ENCODE measurements around the gene MNAT1. TPM values are rescaled to one million over a fixed set of nuclear protein-coding genes. Genes with fewer than 3 reads are reported as not detected.
A peak's percentile ranks its signal among the peaks of the same experiment; 100 is the strongest.
"Not testable (repeated sequence)": the region's sequence is repeated elsewhere in the genome, so short reads cannot be mapped to it uniquely, and the experiment has no call there.

Gene MNAT1
- total and polyA plus RNA-seq, 9 of the 15 experiments (the other 6 are each of a cell fraction or from before 2014, with no cell fraction given) = 37.8 to 83.3 (median 60.4) TPM

DNA sequence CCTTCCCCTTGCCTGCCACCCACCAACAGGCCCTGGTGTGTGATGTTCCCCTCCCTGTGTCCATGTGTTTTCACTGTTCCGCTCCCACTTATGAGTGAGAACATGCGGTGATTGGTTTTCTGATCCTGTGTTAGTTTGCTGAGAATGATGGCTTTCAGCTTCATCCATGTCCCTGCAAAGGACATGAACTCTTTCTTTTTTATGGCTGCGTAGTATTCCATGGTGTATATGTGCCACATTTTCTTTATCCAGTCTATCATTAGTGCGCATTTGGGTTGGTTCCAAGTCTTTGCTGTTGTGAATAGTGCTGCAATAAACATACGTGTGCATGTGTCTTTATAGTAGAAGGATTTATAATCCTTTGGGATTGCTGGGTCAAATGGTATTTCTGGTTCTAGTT lies 117.1 kb downstream of the MNAT1 start:
- FAIRE-seq; H3K79me2 ChIP-seq (ENCODE audit: control insufficient read depth, insufficient read depth, low read length); ATAC-seq; BruUV-seq (replicated peaks); DNase-seq (ENCODE audit: extremely low read depth in 1 of 4, low spot score in 3 of 4); H3K36me3 ChIP-seq (ENCODE audit: control insufficient read depth, insufficient read depth, low read length); H3K27me3 ChIP-seq (ENCODE audit: control insufficient read depth in 2 of 2, insufficient read depth in 2 of 2, low read length in 2 of 2); H3K9me3 ChIP-seq (replicated peaks; ENCODE audit: control insufficient read depth, insufficient read depth, low read depth, low read length); H4K20me1 ChIP-seq (replicated peaks; ENCODE audit: control insufficient read depth, insufficient read depth, low read length); H3K4me1 ChIP-seq (replicated peaks in 1 of 2; ENCODE audit: control insufficient read depth in 2 of 2, insufficient read depth in 2 of 2, low read length in 2 of 2); H3K4me2 ChIP-seq (ENCODE audit: insufficient read depth, low read length); H3K4me3 ChIP-seq; in situ Hi-C loops (cut with MboI); H2AFZ ChIP-seq (ENCODE audit: low read depth, low read length); POLR2A ChIA-PET; H3K9ac ChIP-seq (ENCODE audit: insufficient read depth in 1 of 2, low read depth in 2 of 2, low read length in 2 of 2); H3K9me1 ChIP-seq (ENCODE audit: control insufficient read depth, insufficient read depth, low read length); intact Hi-C loops (cut with micrococcal nuclease); H3K27ac ChIP-seq (ENCODE audit: extremely low read depth, low read depth, low read length); CTCF ChIA-PET (ENCODE audit: low intra/inter-chr PET ratio): not testable (repeated sequence)
- peak; percentile 60 for TF ChIP-seq ZNF146 (CRISPR knock-in tag; IDR thresholded peaks at IDR 0.05; ENCODE audit: unreplicated experiment)
- 84% methylated on average over 5 of the region's 5 CpGs for WGBS (ENCODE audit: insufficient coverage, low coverage, missing lambda C conversion rate)

GRCh38 chr14:60856111-60856510 lies 121.5 kb downstream of the MNAT1 start:
- intact Hi-C loops (cut with micrococcal nuclease) = no loop called here
- POLR2A ChIA-PET = no interaction called here
- in situ Hi-C loops (cut with MboI) = no loop called here
- Histone ChIP-seq H3K9me1 (ENCODE audit: control insufficient read depth, insufficient read depth, low read length) (no peaks in the 10 kb centered on the region), H3K4me2 (ENCODE audit: insufficient read depth, low read length) (no peak overlapping the region), H3K9ac (ENCODE audit: insufficient read depth in 1 of 2, low read depth in 2 of 2, low read length in 2 of 2) (no peak overlapping the region), H4K20me1 (replicated peaks; ENCODE audit: control insufficient read depth, insufficient read depth, low read length) (no peaks in the 10 kb centered on the region), H3K27ac (ENCODE audit: extremely low read depth, low read depth, low read length) (no peak overlapping the region), H3K4me1 (replicated peaks in 1 of 2; ENCODE audit: control insufficient read depth in 2 of 2, insufficient read depth in 2 of 2, low read length in 2 of 2) (no peaks in the 10 kb centered on the region), H3K4me3 (no peak overlapping the region), H3K79me2 (ENCODE audit: control insufficient read depth, insufficient read depth, low read length) (no peaks in the 10 kb centered on the region), H3K9me3 (replicated peaks; ENCODE audit: control insufficient read depth, insufficient read depth, low read depth, low read length) (no peaks in the 10 kb centered on the region), H3K36me3 (ENCODE audit: control insufficient read depth, insufficient read depth, low read length) (no peaks in the 10 kb centered on the region), H2AFZ (ENCODE audit: low read depth, low read length) (no peak overlapping the region), H3K27me3 (ENCODE audit: control insufficient read depth in 2 of 2, insufficient read depth in 2 of 2, low read length in 2 of 2) (no peaks in the 10 kb centered on the region)
- TF ChIP-seq PYGO2 (tag; IDR thresholded peaks at IDR 0.05) (no peak), CBX3 (IDR thresholded peaks at IDR 0.05; ENCODE audit: borderline replicate concordance in 1 of 2, low read length in 2 of 2) (no peak), U2AF2 (optimal IDR thresholded peaks at IDR 0.05; ENCODE audit: low read depth, low read length) (no peak), FOXJ3 (CRISPR knock-in tag; IDR thresholded peaks at IDR 0.05) (no peak), HNRNPH1 (optimal IDR thresholded peaks at IDR 0.05; ENCODE audit: low read depth, low read length) (no peak), SMARCE1 (IDR thresholded peaks at IDR 0.05) (no peak), RBFOX2 (IDR thresholded peaks at IDR 0.05; ENCODE audit: low read depth, low read length) (no peak), KLF1 (tag; IDR thresholded peaks at IDR 0.05) (no peak), PRMT5 (CRISPR knock-in tag; IDR thresholded peaks at IDR 0.05) (no peak), SIN3A (IDR thresholded peaks at IDR 0.05; ENCODE audit: borderline replicate concordance in 2 of 2, control insufficient read depth in 1 of 2, low read depth in 2 of 2, low read length in 2 of 2) (no peak), ATF7 (IDR thresholded peaks at IDR 0.05) (no peak), ZNF24 (IDR thresholded peaks at IDR 0.05) (no peak)
- TF ChIP-seq, protein P1, sequence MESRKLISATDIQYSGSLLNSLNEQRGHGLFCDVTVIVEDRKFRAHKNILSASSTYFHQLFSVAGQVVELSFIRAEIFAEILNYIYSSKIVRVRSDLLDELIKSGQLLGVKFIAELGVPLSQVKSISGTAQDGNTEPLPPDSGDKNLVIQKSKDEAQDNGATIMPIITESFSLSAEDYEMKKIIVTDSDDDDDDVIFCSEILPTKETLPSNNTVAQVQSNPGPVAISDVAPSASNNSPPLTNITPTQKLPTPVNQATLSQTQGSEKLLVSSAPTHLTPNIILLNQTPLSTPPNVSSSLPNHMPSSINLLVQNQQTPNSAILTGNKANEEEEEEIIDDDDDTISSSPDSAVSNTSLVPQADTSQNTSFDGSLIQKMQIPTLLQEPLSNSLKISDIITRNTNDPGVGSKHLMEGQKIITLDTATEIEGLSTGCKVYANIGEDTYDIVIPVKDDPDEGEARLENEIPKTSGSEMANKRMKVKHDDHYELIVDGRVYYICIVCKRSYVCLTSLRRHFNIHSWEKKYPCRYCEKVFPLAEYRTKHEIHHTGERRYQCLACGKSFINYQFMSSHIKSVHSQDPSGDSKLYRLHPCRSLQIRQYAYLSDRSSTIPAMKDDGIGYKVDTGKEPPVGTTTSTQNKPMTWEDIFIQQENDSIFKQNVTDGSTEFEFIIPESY (CRISPR knock-in tag; IDR thresholded peaks at IDR 0.05) = no peak
- TF ChIP-seq, protein P2, sequence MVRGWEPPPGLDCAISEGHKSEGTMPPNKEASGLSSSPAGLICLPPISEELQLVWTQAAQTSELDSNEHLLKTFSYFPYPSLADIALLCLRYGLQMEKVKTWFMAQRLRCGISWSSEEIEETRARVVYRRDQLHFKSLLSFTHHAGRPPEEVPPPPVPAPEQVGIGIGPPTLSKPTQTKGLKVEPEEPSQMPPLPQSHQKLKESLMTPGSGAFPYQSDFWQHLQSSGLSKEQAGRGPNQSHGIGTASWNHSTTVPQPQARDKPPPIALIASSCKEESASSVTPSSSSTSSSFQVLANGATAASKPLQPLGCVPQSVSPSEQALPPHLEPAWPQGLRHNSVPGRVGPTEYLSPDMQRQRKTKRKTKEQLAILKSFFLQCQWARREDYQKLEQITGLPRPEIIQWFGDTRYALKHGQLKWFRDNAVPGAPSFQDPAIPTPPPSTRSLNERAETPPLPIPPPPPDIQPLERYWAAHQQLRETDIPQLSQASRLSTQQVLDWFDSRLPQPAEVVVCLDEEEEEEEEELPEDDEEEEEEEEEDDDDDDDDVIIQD (CRISPR knock-in tag; IDR thresholded peaks at IDR 0.05) = no peak
- BruUV-seq (replicated peaks) = no TSS peak
- WGBS (ENCODE audit: insufficient coverage, low coverage, missing lambda C conversion rate) = 46% methylated on average over 2 of the region's 2 CpGs
- FAIRE-seq (no peak), ATAC-seq (no peak), DNase-seq (ENCODE audit: extremely low read depth in 1 of 4, low spot score in 3 of 4) (no peak)
- CTCF ChIA-PET (ENCODE audit: low intra/inter-chr PET ratio) = no interaction called here

Measured in K562 (cell line).